ENCODE results near the gene YJEFN3. TPM values are rescaled to one million over a fixed set of nuclear protein-coding genes. Genes with fewer than 3 reads are reported as not detected.

Gene YJEFN3
- polyA plus RNA-seq, 1 donor (not counting 4 experiments of a cell fraction or from before 2014, with no cell fraction given) = 1.2 TPM

DNA sequence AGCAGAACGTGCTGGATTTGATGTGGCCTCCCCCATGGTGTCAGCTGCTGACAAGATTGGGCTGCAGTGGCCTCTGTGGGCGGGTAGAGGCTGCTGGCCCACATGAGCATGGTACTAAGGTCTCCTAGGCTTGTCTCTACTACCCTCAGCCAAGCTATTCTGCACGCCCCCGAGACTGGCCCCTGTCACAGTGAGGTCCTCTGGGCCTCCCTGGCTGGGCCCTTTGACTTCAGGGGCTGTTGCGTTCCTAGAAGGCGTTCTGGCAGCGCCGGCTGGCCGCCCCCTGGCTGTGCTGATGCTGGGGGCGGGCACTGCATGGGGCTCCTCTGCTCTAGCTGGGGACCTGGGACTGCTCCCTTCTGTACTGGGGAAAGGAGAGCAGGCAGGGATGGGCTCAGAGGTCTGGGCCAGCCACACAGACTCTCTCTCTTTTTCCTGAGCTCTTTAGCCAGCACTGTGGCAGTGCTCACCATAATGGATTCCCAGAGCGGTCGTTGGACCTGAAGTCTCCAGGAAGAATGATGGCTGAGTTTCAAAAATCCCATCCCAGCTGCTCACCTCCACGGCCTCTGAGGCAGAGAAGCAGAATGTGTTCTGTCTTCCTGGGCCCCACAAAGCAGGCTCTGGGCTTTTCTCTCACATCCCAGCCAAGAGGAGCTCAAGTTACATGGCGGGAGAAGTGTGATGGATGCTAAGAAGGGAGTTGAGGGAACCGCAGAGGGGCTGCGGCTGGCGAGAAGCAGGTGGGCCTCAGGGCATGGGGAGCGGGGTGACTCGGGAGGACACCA, 45.7 kb upstream of the YJEFN3 start:
- Histone ChIP-seq H3K9ac (ENCODE audit: control insufficient read depth, extremely low read depth, insufficient read depth, low read length) (no peak overlapping the region), H3K9me3 (ENCODE audit: control insufficient read depth, low read depth, low read length) (no peaks in the 10 kb centered on the region), H3K4me3 (ENCODE audit: control insufficient read depth in 2 of 3, extremely low read depth in 1 of 3, insufficient read depth in 2 of 3, low read depth in 1 of 3, low read length in 3 of 3) (no peak overlapping the region), H3K4me1 (ENCODE audit: control insufficient read depth, extremely low read depth, insufficient read depth, low read length) (peaks cover 32% of the 10 kb centered on the region), H3K4me2 (ENCODE audit: control insufficient read depth, extremely low read depth, insufficient read depth, low read depth, low read length) (no peak overlapping the region), H4K20me1 (ENCODE audit: control insufficient read depth, extremely low read depth, insufficient read depth, low read length) (no peaks in the 10 kb centered on the region), H3K79me2 (ENCODE audit: control insufficient read depth, insufficient read depth, low read length) (peaks cover 79% of the 10 kb centered on the region), H2AFZ (ENCODE audit: control insufficient read depth, low read length) (no peak overlapping the region), H3K27ac (ENCODE audit: control insufficient read depth, insufficient read depth, low read length) (no peak overlapping the region), H3K27me3 (ENCODE audit: control insufficient read depth, extremely low read depth, insufficient read depth, low read length) (no peaks in the 10 kb centered on the region), H3K9me1 (ENCODE audit: control insufficient read depth, extremely low read depth, insufficient read depth, low read length) (no peaks in the 10 kb centered on the region), H3K36me3 (ENCODE audit: control insufficient read depth in 2 of 2, extremely low read depth in 1 of 2, insufficient read depth in 2 of 2, low read length in 2 of 2) (peaks cover 23 to 29% of the 10 kb centered on the region in 2 experiments)
- dilution Hi-C loops (cut with MboI; ENCODE audit: extremely low pct_ligation_motif_present, low sequenced_read_pairs) = no loop called here
- DNase-seq (ENCODE audit: low read depth, low spot score) = no peak
- no peak for FAIRE-seq
- TF ChIP-seq EZH2 (IDR thresholded peaks at IDR 0.05; ENCODE audit: low read length) = no peak
- TF ChIP-seq, protein P1, sequence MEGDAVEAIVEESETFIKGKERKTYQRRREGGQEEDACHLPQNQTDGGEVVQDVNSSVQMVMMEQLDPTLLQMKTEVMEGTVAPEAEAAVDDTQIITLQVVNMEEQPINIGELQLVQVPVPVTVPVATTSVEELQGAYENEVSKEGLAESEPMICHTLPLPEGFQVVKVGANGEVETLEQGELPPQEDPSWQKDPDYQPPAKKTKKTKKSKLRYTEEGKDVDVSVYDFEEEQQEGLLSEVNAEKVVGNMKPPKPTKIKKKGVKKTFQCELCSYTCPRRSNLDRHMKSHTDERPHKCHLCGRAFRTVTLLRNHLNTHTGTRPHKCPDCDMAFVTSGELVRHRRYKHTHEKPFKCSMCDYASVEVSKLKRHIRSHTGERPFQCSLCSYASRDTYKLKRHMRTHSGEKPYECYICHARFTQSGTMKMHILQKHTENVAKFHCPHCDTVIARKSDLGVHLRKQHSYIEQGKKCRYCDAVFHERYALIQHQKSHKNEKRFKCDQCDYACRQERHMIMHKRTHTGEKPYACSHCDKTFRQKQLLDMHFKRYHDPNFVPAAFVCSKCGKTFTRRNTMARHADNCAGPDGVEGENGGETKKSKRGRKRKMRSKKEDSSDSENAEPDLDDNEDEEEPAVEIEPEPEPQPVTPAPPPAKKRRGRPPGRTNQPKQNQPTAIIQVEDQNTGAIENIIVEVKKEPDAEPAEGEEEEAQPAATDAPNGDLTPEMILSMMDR (optimal IDR thresholded peaks at IDR 0.05 in 1 of 3, IDR thresholded peaks at IDR 0.05 in 1 of 3, conservative IDR thresholded peaks at IDR 0.05 in 1 of 3; ENCODE audit: extremely low read depth in 1 of 3, insufficient read depth in 2 of 3, low read length in 3 of 3) = no peak

DNA sequence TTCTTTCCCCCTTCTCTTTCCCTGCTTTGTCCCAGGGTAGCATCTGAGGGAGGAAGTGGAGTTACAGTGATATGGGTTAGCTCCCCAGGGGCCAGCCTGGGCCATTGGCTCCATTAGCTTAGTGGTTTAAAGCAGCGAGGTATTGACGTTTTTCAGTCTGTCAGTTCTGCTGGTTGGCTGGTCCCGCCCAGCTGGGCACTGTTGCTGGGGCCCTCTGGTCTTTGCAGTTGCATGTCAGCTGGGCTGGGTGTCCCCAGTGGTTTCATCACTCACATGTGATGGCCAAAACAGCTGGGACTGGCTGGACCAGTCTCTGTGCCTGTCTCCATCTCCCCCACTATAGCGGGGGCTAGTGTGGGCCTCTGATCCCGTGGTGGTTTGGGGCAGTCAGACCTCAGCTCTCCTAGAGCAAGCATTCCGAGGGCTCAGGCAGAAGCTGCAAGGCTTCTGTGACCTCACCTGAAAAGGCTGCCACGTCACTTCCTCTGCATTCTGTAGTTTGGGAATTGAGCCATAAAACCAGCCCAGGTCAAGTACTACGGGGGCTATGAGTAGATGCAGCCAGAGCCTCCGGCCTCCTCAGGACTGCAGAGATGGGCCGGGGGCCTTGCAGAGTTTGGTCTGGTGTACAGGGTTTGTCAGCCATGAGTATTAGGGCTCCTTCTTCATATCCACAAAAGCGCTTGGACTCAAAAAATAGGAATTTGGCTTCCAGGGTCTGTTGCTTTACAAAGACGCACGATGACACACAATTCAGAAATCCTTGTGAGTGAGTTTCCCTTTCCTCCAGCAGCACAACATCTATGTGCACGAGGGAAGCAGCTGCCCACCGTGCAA, 43.3 kb upstream of the YJEFN3 start:
- H3K9ac ChIP-seq (ENCODE audit: control insufficient read depth, extremely low read depth, insufficient read depth, low read length) = no peak overlapping the region
- H3K4me2 ChIP-seq (ENCODE audit: control insufficient read depth, extremely low read depth, insufficient read depth, low read depth, low read length) = no peak overlapping the region
- TF ChIP-seq, protein P1 (optimal IDR thresholded peaks at IDR 0.05 in 1 of 3, IDR thresholded peaks at IDR 0.05 in 1 of 3, conservative IDR thresholded peaks at IDR 0.05 in 1 of 3; ENCODE audit: extremely low read depth in 1 of 3, insufficient read depth in 2 of 3, low read length in 3 of 3) = no peak
- TF ChIP-seq EZH2 (IDR thresholded peaks at IDR 0.05; ENCODE audit: low read length) = no peak
- DNase-seq (ENCODE audit: low read depth, low spot score) (no peak), FAIRE-seq (no peak)
- H3K4me1 ChIP-seq (ENCODE audit: control insufficient read depth, extremely low read depth, insufficient read depth, low read length) = peaks cover 55% of the 10 kb centered on the region
- dilution Hi-C loops (cut with MboI; ENCODE audit: extremely low pct_ligation_motif_present, low sequenced_read_pairs) = no loop called here
- H3K27ac ChIP-seq (ENCODE audit: control insufficient read depth, insufficient read depth, low read length) = no peak overlapping the region
- peaks cover 61% of the 10 kb centered on the region for H3K79me2 ChIP-seq (ENCODE audit: control insufficient read depth, insufficient read depth, low read length)
- H4K20me1 ChIP-seq (ENCODE audit: control insufficient read depth, extremely low read depth, insufficient read depth, low read length) = no peaks in the 10 kb centered on the region
- no peaks in the 10 kb centered on the region for H3K9me3 ChIP-seq (ENCODE audit: control insufficient read depth, low read depth, low read length)
- no peak overlapping the region for H3K4me3 ChIP-seq (ENCODE audit: control insufficient read depth in 2 of 3, extremely low read depth in 1 of 3, insufficient read depth in 2 of 3, low read depth in 1 of 3, low read length in 3 of 3)
- peaks cover 15 to 28% of the 10 kb centered on the region in 2 experiments for H3K36me3 ChIP-seq (ENCODE audit: control insufficient read depth in 2 of 2, extremely low read depth in 1 of 2, insufficient read depth in 2 of 2, low read length in 2 of 2)
- H3K9me1 ChIP-seq (ENCODE audit: control insufficient read depth, extremely low read depth, insufficient read depth, low read length) = no peaks in the 10 kb centered on the region
- no peaks in the 10 kb centered on the region for H3K27me3 ChIP-seq (ENCODE audit: control insufficient read depth, extremely low read depth, insufficient read depth, low read length)
- no peak overlapping the region for H2AFZ ChIP-seq (ENCODE audit: control insufficient read depth, low read length)
